Mesothelial cell of epicardium (in vitro differentiated cells): Measurements from ENCODE around the gene CUX1. TPM values are rescaled to one million over a fixed set of nuclear protein-coding genes. Genes with fewer than 3 reads are reported as not detected.
"Not testable (repeated sequence)": the region's sequence is repeated elsewhere in the genome, so short reads cannot be mapped to it uniquely, and the experiment has no call there.

Experiments
- DNase-seq, 2 experiments: peaks; one replicate each; pipeline ENCODE4 v3.0.0; 2021; ENCODE audit warnings: low spot score in 2 of 2; ENCODE audit not compliant: unreplicated experiment in 2 of 2
- H3K27ac Mint-ChIP-seq: 2 replicates; pipeline ENCODE4 v1.8.0; 2021; ENCODE audit warnings: mixed read lengths
- H3K27me3 Mint-ChIP-seq: 2 replicates; pipeline ENCODE4 v1.8.0; 2021; ENCODE audit warnings: low read depth, mixed read lengths
- H3K36me3 Mint-ChIP-seq: 2 replicates; pipeline ENCODE4 v1.8.0; 2021; ENCODE audit warnings: mixed read lengths
- H3K4me1 Mint-ChIP-seq: 2 replicates; pipeline ENCODE4 v1.8.0; 2021; ENCODE audit warnings: mixed read lengths
- H3K4me3 Mint-ChIP-seq: 2 replicates; pipeline ENCODE4 v1.8.0; 2021; ENCODE audit warnings: mild to moderate bottlenecking, moderate library complexity, mixed read lengths
- H3K9me3 Mint-ChIP-seq: 2 replicates; pipeline ENCODE4 v1.8.0; 2021; ENCODE audit warnings: mixed read lengths
- microRNA-seq: library from miRNA; unstranded; fragments of <30 nt; microRNA quantifications from one replicate; pipeline ENCODE4 v1.2.0, GENCODE V29; 2021; ENCODE audit warnings: inconsistent platforms, mixed read lengths
- total RNA-seq: library from RNA; stranded (reverse); gene quantifications from 3 replicates; pipeline ENCODE4 v1.2.1, GENCODE V29; 2021
- TF ChIP-seq, protein P1 (sequence below): fragments of 200-600 bp; sonication (generic); IDR thresholded peaks from one replicate; pipeline ENCODE4 v1.5.0; 2021; ENCODE audit warnings: antibody characterized with exemption; ENCODE audit not compliant: unreplicated experiment

The CUX1 gene
- total RNA-seq, 1 donor from 2014 or later = 158 TPM

DNA sequence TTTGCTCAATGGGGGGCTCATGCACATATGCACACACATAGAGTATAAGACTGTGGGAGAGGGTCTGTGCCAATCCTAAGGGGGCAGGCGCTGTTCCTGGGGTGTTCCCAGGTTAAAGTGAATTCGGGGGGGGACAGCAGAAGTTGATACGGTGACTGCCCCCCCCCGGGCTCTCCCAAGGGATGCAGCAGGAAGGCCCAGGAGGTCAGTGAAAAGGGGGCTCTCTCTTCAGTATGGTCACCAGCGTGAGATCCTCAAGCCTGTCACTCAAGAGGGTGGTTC is 506.4 kb downstream of the CUX1 start:
- Mint-ChIP-seq H3K9me3 (no peaks in the 10 kb centered on the region), H3K4me1 (peaks cover 3% of the 10 kb centered on the region), H3K4me3 (no peak overlapping the region), H3K36me3 (no peaks in the 10 kb centered on the region), H3K27ac (no peak overlapping the region), H3K27me3 (peaks cover 21% of the 10 kb centered on the region)
- peak in 1 of 2 experiments; percentile 11 for DNase-seq
- TF ChIP-seq, protein P1, sequence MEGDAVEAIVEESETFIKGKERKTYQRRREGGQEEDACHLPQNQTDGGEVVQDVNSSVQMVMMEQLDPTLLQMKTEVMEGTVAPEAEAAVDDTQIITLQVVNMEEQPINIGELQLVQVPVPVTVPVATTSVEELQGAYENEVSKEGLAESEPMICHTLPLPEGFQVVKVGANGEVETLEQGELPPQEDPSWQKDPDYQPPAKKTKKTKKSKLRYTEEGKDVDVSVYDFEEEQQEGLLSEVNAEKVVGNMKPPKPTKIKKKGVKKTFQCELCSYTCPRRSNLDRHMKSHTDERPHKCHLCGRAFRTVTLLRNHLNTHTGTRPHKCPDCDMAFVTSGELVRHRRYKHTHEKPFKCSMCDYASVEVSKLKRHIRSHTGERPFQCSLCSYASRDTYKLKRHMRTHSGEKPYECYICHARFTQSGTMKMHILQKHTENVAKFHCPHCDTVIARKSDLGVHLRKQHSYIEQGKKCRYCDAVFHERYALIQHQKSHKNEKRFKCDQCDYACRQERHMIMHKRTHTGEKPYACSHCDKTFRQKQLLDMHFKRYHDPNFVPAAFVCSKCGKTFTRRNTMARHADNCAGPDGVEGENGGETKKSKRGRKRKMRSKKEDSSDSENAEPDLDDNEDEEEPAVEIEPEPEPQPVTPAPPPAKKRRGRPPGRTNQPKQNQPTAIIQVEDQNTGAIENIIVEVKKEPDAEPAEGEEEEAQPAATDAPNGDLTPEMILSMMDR = no peak

- H3K27me3 Mint-ChIP-seq = peaks cover 21% of the 10 kb centered on the region
- not testable (repeated sequence) for H3K9me3 Mint-ChIP-seq, H3K4me3 Mint-ChIP-seq, H3K36me3 Mint-ChIP-seq, H3K4me1 Mint-ChIP-seq, H3K27ac Mint-ChIP-seq
- DNase-seq = peak in 1 of 2 experiments; percentile 17
Observed at GRCh38 chr7:102325106-102325505, 507.7 kb downstream of the CUX1 start.

DNA sequence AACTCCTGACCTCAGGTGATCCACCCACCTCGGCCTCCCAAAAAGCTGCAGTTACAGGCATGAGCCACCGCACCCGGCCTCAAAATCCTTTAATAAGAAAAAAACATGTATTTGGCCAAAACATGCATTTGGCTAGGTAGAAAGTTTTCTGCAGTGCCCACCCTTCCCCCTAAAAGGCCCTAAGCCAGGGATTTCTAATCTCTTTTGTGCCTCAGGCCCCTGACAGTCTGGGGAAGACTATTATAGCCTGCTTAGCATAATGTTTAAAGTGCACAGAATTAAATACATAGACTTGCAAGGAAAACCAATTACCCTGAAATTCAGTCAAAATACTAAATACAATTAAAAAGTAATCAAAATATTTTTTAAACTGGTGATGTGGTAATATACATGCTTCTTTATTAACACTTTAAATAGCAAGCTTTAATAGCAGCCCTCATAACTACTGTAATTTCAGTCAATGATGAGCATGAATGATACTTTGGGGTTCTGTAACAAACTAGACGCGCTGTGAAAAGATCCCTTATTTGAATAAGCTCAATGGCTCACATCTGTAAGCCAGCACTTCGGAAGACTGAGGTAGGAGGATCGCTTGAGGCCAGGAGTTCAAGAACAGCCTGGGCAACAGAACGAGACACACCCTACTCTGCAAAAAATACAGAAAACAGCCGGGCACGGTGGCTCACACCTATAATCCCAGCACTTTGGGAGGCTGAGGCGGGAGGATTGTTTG is 508.9 kb downstream of the CUX1 start:
- Mint-ChIP-seq H3K4me3 (no peak overlapping the region), H3K27ac (no peak overlapping the region), H3K27me3 (peaks cover 17% of the 10 kb centered on the region), H3K4me1 (peaks cover 3% of the 10 kb centered on the region), H3K36me3 (no peaks in the 10 kb centered on the region), H3K9me3 (no peaks in the 10 kb centered on the region)
- peak in 1 of 2 experiments; percentile 25 for DNase-seq
- TF ChIP-seq, protein P1 = no peak

- peaks cover 12% of the 10 kb centered on the region for H3K27me3 Mint-ChIP-seq
- H3K27ac Mint-ChIP-seq, H3K36me3 Mint-ChIP-seq, H3K4me3 Mint-ChIP-seq, DNase-seq, H3K9me3 Mint-ChIP-seq, H3K4me1 Mint-ChIP-seq: not testable (repeated sequence)
Observed at GRCh38 chr7:102327183-102327582, 509.8 kb downstream of the CUX1 start.

GRCh38 chr7:102328863-102329262 is 511.4 kb downstream of the CUX1 start:
- H3K9me3 Mint-ChIP-seq, H3K36me3 Mint-ChIP-seq, DNase-seq, H3K4me1 Mint-ChIP-seq, H3K4me3 Mint-ChIP-seq, H3K27me3 Mint-ChIP-seq, H3K27ac Mint-ChIP-seq: not testable (repeated sequence)

GRCh38 chr7:102329366-102329765 is 511.9 kb downstream of the CUX1 start:
- H3K36me3 Mint-ChIP-seq, H3K27ac Mint-ChIP-seq, H3K4me1 Mint-ChIP-seq, H3K4me3 Mint-ChIP-seq, H3K27me3 Mint-ChIP-seq, H3K9me3 Mint-ChIP-seq: not testable (repeated sequence)
- DNase-seq = peak in 1 of 2 experiments; percentile 5

GRCh38 chr7:102330666-102331460 is 513.4 kb downstream of the CUX1 start:
- H3K4me1 Mint-ChIP-seq, H3K27me3 Mint-ChIP-seq, H3K4me3 Mint-ChIP-seq, H3K9me3 Mint-ChIP-seq, DNase-seq, H3K36me3 Mint-ChIP-seq, H3K27ac Mint-ChIP-seq: not testable (repeated sequence)

Small RNAs within 50 kb of the gene (microRNA-seq; reads per million reads assigned to microRNA genes)
- not detected for gene MIR4285

Other genes with a start within 250 kb of the CUX1 start
- gene MYL10, start 188.3 kb upstream of the CUX1 start, total RNA-seq = not detected in 3 replicates